Measurements from ENCODE around the gene KRTAP1-1.
"Not testable (repeated sequence)": the region's sequence is repeated elsewhere in the genome, so short reads cannot be mapped to it uniquely, and the experiment has no call there.

The KRTAP1-1 gene

GRCh38 chr17:41034346-41034935 lies 6.8 kb downstream of the KRTAP1-1 start, which contains the start of gene KRTAP1-3:
Gene KRTAP1-3, minus strand, starts transcription at chr17:41034874. Its CDS starts 53 bp downstream, at chr17:41034821.
- not testable (repeated sequence) for H3K9me3 ChIP-seq (ENCODE audit: control insufficient read depth, low read length); H3K27ac ChIP-seq (ENCODE audit: insufficient read depth, low read depth, low read length, poor library complexity, severe bottlenecking); H3K4me1 ChIP-seq (ENCODE audit: control insufficient read depth, insufficient read depth, low read length); H3K36me3 ChIP-seq (ENCODE audit: control insufficient read depth, insufficient read depth, low read length); H3K27me3 ChIP-seq (ENCODE audit: control insufficient read depth, insufficient read depth, low read length, poor library complexity, severe bottlenecking); H3K4me3 ChIP-seq (ENCODE audit: insufficient read depth, low read depth, low read length)
- WGBS, 2 experiments: 88 to 95% methylated on average over 10 of the region's 10 CpGs

GRCh38 chr17:41029633-41030245 lies 11.5 kb downstream of the KRTAP1-1 start, which contains the start of gene KRTAP1-4:
Gene KRTAP1-4, minus strand, starts transcription at chr17:41030195. Its CDS starts 117 bp downstream, at chr17:41030078.
- Histone ChIP-seq H3K27me3 (ENCODE audit: control insufficient read depth, insufficient read depth, low read length, poor library complexity, severe bottlenecking) (no peaks in the 10 kb centered on the region), H3K27ac (ENCODE audit: insufficient read depth, low read depth, low read length, poor library complexity, severe bottlenecking) (no peak within 1 kb of the TSS)
- WGBS, 2 experiments: 90 to 91% methylated on average over 12 of the region's 12 CpGs

GRCh38 chr17:41026715-41027471 lies 14.4 kb downstream of the KRTAP1-1 start, which contains the start of gene KRTAP1-5:
Gene KRTAP1-5, minus strand, starts transcription at chr17:41027208. Its CDS starts 53 bp downstream, at chr17:41027155.
- H3K4me1 ChIP-seq (ENCODE audit: control insufficient read depth, insufficient read depth, low read length): no peaks in the 10 kb centered on the region
- H3K27ac ChIP-seq (ENCODE audit: insufficient read depth, low read depth, low read length, poor library complexity, severe bottlenecking): no peak within 1 kb of the TSS
- 89 to 91% methylated on average over 8 to 9 of the region's 9 CpGs for WGBS, 2 experiments
- no peaks in the 10 kb centered on the region for H3K9me3 ChIP-seq (ENCODE audit: control insufficient read depth, low read length)
- no peaks in the 10 kb centered on the region for H3K36me3 ChIP-seq (ENCODE audit: control insufficient read depth, insufficient read depth, low read length)
- no peak within 1 kb of the TSS for H3K4me3 ChIP-seq (ENCODE audit: insufficient read depth, low read depth, low read length)
- no peaks in the 10 kb centered on the region for H3K27me3 ChIP-seq (ENCODE audit: control insufficient read depth, insufficient read depth, low read length, poor library complexity, severe bottlenecking)

More at GRCh38 chr17:41029633-41030245, 11.5 kb downstream of the KRTAP1-1 start, which contains the start of gene KRTAP1-4:
- Histone ChIP-seq H3K4me3 (ENCODE audit: insufficient read depth, low read depth, low read length) (no peak within 1 kb of the TSS), H3K4me1 (ENCODE audit: control insufficient read depth, insufficient read depth, low read length) (no peaks in the 10 kb centered on the region), H3K9me3 (ENCODE audit: control insufficient read depth, low read length) (no peaks in the 10 kb centered on the region), H3K36me3 (ENCODE audit: control insufficient read depth, insufficient read depth, low read length) (no peaks in the 10 kb centered on the region)

- Histone ChIP-seq H3K36me3 (ENCODE audit: control insufficient read depth, insufficient read depth, low read length) (no peaks in the 10 kb centered on the region), H3K27me3 (ENCODE audit: control insufficient read depth, insufficient read depth, low read length, poor library complexity, severe bottlenecking) (no peaks in the 10 kb centered on the region), H3K4me3 (ENCODE audit: insufficient read depth, low read depth, low read length) (no peak overlapping the region), H3K9me3 (ENCODE audit: control insufficient read depth, low read length) (no peaks in the 10 kb centered on the region), H3K4me1 (ENCODE audit: control insufficient read depth, insufficient read depth, low read length) (no peaks in the 10 kb centered on the region), H3K27ac (ENCODE audit: insufficient read depth, low read depth, low read length, poor library complexity, severe bottlenecking) (no peak overlapping the region)
- WGBS, 2 experiments: 93 to 98% methylated on average over 3 of the region's 3 CpGs
Observed at GRCh38 chr17:41024697-41025096, 16.6 kb downstream of the KRTAP1-1 start.

- Histone ChIP-seq H3K4me1 (ENCODE audit: control insufficient read depth, insufficient read depth, low read length) (no peaks in the 10 kb centered on the region), H3K36me3 (ENCODE audit: control insufficient read depth, insufficient read depth, low read length) (no peaks in the 10 kb centered on the region), H3K9me3 (ENCODE audit: control insufficient read depth, low read length) (no peaks in the 10 kb centered on the region), H3K27me3 (ENCODE audit: control insufficient read depth, insufficient read depth, low read length, poor library complexity, severe bottlenecking) (no peaks in the 10 kb centered on the region), H3K4me3 (ENCODE audit: insufficient read depth, low read depth, low read length) (no peak overlapping the region), H3K27ac (ENCODE audit: insufficient read depth, low read depth, low read length, poor library complexity, severe bottlenecking) (no peak overlapping the region)
Observed at GRCh38 chr17:41020336-41020735, 20.9 kb downstream of the KRTAP1-1 start.

- Histone ChIP-seq H3K27ac (ENCODE audit: insufficient read depth, low read depth, low read length, poor library complexity, severe bottlenecking) (no peak overlapping the region), H3K4me1 (ENCODE audit: control insufficient read depth, insufficient read depth, low read length) (no peaks in the 10 kb centered on the region), H3K4me3 (ENCODE audit: insufficient read depth, low read depth, low read length) (no peak overlapping the region), H3K36me3 (ENCODE audit: control insufficient read depth, insufficient read depth, low read length) (no peaks in the 10 kb centered on the region), H3K27me3 (ENCODE audit: control insufficient read depth, insufficient read depth, low read length, poor library complexity, severe bottlenecking) (no peaks in the 10 kb centered on the region), H3K9me3 (ENCODE audit: control insufficient read depth, low read length) (no peaks in the 10 kb centered on the region)
- 93 to 96% methylated on average over 3 of the region's 3 CpGs for WGBS, 2 experiments
Observed at GRCh38 chr17:41019415-41019814, 21.8 kb downstream of the KRTAP1-1 start.

- Histone ChIP-seq H3K4me1 (ENCODE audit: control insufficient read depth, insufficient read depth, low read length) (no peaks in the 10 kb centered on the region), H3K27ac (ENCODE audit: insufficient read depth, low read depth, low read length, poor library complexity, severe bottlenecking) (no peak overlapping the region), H3K4me3 (ENCODE audit: insufficient read depth, low read depth, low read length) (no peak overlapping the region), H3K36me3 (ENCODE audit: control insufficient read depth, insufficient read depth, low read length) (no peaks in the 10 kb centered on the region), H3K27me3 (ENCODE audit: control insufficient read depth, insufficient read depth, low read length, poor library complexity, severe bottlenecking) (no peaks in the 10 kb centered on the region), H3K9me3 (ENCODE audit: control insufficient read depth, low read length) (no peaks in the 10 kb centered on the region)
- 91 to 93% methylated on average over 3 of the region's 3 CpGs for WGBS, 2 experiments
Observed at GRCh38 chr17:41018541-41018940, 22.7 kb downstream of the KRTAP1-1 start.

- Histone ChIP-seq H3K9me3 (ENCODE audit: control insufficient read depth, low read length) (no peaks in the 10 kb centered on the region), H3K27ac (ENCODE audit: insufficient read depth, low read depth, low read length, poor library complexity, severe bottlenecking) (no peak overlapping the region), H3K4me3 (ENCODE audit: insufficient read depth, low read depth, low read length) (no peak overlapping the region), H3K4me1 (ENCODE audit: control insufficient read depth, insufficient read depth, low read length) (no peaks in the 10 kb centered on the region), H3K36me3 (ENCODE audit: control insufficient read depth, insufficient read depth, low read length) (no peaks in the 10 kb centered on the region), H3K27me3 (ENCODE audit: control insufficient read depth, insufficient read depth, low read length, poor library complexity, severe bottlenecking) (no peaks in the 10 kb centered on the region)
- 91 to 92% methylated on average over 13 of the region's 13 CpGs for WGBS, 2 experiments
Observed at GRCh38 chr17:41016578-41017215, 24.6 kb downstream of the KRTAP1-1 start.

- Histone ChIP-seq H3K9me3 (ENCODE audit: control insufficient read depth, low read length) (no peaks in the 10 kb centered on the region), H3K27ac (ENCODE audit: insufficient read depth, low read depth, low read length, poor library complexity, severe bottlenecking) (no peak overlapping the region), H3K4me3 (ENCODE audit: insufficient read depth, low read depth, low read length) (no peak overlapping the region), H3K36me3 (ENCODE audit: control insufficient read depth, insufficient read depth, low read length) (no peaks in the 10 kb centered on the region), H3K4me1 (ENCODE audit: control insufficient read depth, insufficient read depth, low read length) (no peaks in the 10 kb centered on the region), H3K27me3 (ENCODE audit: control insufficient read depth, insufficient read depth, low read length, poor library complexity, severe bottlenecking) (no peaks in the 10 kb centered on the region)
- WGBS, 2 experiments: 78 to 85% methylated on average over 6 to 7 of the region's 7 CpGs
Observed at GRCh38 chr17:41015454-41015853, 25.8 kb downstream of the KRTAP1-1 start.

GRCh38 chr17:41013606-41014005 lies 27.6 kb downstream of the KRTAP1-1 start:
- 68 to 88% methylated on average over 1 of the region's 1 CpG for WGBS, 2 experiments

More at GRCh38 chr17:41013606-41014005, 27.6 kb downstream of the KRTAP1-1 start:
- no peak overlapping the region for H3K27ac ChIP-seq (ENCODE audit: insufficient read depth, low read depth, low read length, poor library complexity, severe bottlenecking)
- no peaks in the 10 kb centered on the region for H3K9me3 ChIP-seq (ENCODE audit: control insufficient read depth, low read length)
- no peaks in the 10 kb centered on the region for H3K36me3 ChIP-seq (ENCODE audit: control insufficient read depth, insufficient read depth, low read length)
- H3K4me1 ChIP-seq (ENCODE audit: control insufficient read depth, insufficient read depth, low read length): peaks cover 6% of the 10 kb centered on the region
- H3K4me3 ChIP-seq (ENCODE audit: insufficient read depth, low read depth, low read length): no peak overlapping the region
- H3K27me3 ChIP-seq (ENCODE audit: control insufficient read depth, insufficient read depth, low read length, poor library complexity, severe bottlenecking): no peaks in the 10 kb centered on the region
